ENCODE measurements around the gene TBPL1. TPM values are rescaled to one million over a fixed set of nuclear protein-coding genes. Genes with fewer than 3 reads are reported as not detected.

Gene TBPL1
- total and polyA plus RNA-seq, 9 of the 15 experiments (the other 6 are each of a cell fraction or from before 2014, with no cell fraction given), result 78.1 to 152 (median 107) TPM

- CTCF ChIA-PET (ENCODE audit: low intra/inter-chr PET ratio), result no interaction called here
- peaks cover 99% of the 10 kb centered on the region for H3K79me2 ChIP-seq (ENCODE audit: control insufficient read depth, insufficient read depth, low read length)
- H3K4me2 ChIP-seq (ENCODE audit: insufficient read depth, low read length), result peak overlapping the region; percentile 67
- FAIRE-seq (no peak), DNase-seq (ENCODE audit: extremely low read depth in 1 of 4, low spot score in 3 of 4) (no peak), ATAC-seq (no peak)
- no peak overlapping the region for H2AFZ ChIP-seq (ENCODE audit: low read depth, low read length)
- H3K27me3 ChIP-seq (ENCODE audit: control insufficient read depth in 2 of 2, insufficient read depth in 2 of 2, low read length in 2 of 2), result no peaks in the 10 kb centered on the region
- no peaks in the 10 kb centered on the region for H3K9me3 ChIP-seq (replicated peaks; ENCODE audit: control insufficient read depth, insufficient read depth, low read depth, low read length)
- POLR2A ChIA-PET, result interaction anchor here (0.9 to 1.9 kb wide), 7 partner anchors 8 to 1144 kb away, joined by 3 to 11 read pairs (median 5); partner anchors contain the start of gene RPS12
- H3K4me3 ChIP-seq, result no peak overlapping the region
- peaks cover 20 to 50% of the 10 kb centered on the region in 2 experiments for H3K4me1 ChIP-seq (replicated peaks in 1 of 2; ENCODE audit: control insufficient read depth in 2 of 2, insufficient read depth in 2 of 2, low read length in 2 of 2)
- H4K20me1 ChIP-seq (replicated peaks; ENCODE audit: control insufficient read depth, insufficient read depth, low read length), result no peaks in the 10 kb centered on the region
- intact Hi-C loops (cut with micrococcal nuclease) (loop anchor here (1.0 to 10.0 kb wide), 3 partner anchors 15 to 1226 kb away; partner anchors contain the start of gene MYB), in situ Hi-C loops (cut with MboI) (no loop called here)
- BruUV-seq (replicated peaks), result no TSS peak
- 45% methylated on average over 3 of the region's 3 CpGs for WGBS (ENCODE audit: insufficient coverage, low coverage, missing lambda C conversion rate)
- no peaks in the 10 kb centered on the region for H3K9me1 ChIP-seq (ENCODE audit: control insufficient read depth, insufficient read depth, low read length)
- H3K36me3 ChIP-seq (ENCODE audit: control insufficient read depth, insufficient read depth, low read length), result peaks cover 32% of the 10 kb centered on the region
- peak overlapping the region; percentile 73 to 75; a peak in 3 of 4 replicates for H3K9ac ChIP-seq (ENCODE audit: insufficient read depth in 1 of 2, low read depth in 2 of 2, low read length in 2 of 2)
- peak overlapping the region; percentile 87 for H3K27ac ChIP-seq (ENCODE audit: extremely low read depth, low read depth, low read length)
- TF ChIP-seq GTF2B (IDR thresholded peaks at IDR 0.05; ENCODE audit: extremely low read depth, insufficient read length) (no peak), BCOR (IDR thresholded peaks at IDR 0.05) (no peak), ZNF79 (CRISPR knock-in tag; IDR thresholded peaks at IDR 0.05; ENCODE audit: low read depth) (no peak), SP1 (CRISPR knock-in tag; IDR thresholded peaks at IDR 0.05) (no peak), CXXC5 (CRISPR knock-in tag; IDR thresholded peaks at IDR 0.05) (no peak), CREB3 (tag; conservative IDR thresholded peaks at IDR 0.05; ENCODE audit: low read depth) (no peak), CBFB (CRISPR knock-in tag; IDR thresholded peaks at IDR 0.05) (no peak), TOE1 (IDR thresholded peaks at IDR 0.05; ENCODE audit: borderline replicate concordance) (no peak), TOE1 (CRISPR knock-in tag; IDR thresholded peaks at IDR 0.05; ENCODE audit: borderline replicate concordance, low read depth) (no peak), NUFIP1 (IDR thresholded peaks at IDR 0.05; ENCODE audit: partially characterized antibody) (no peak), ZNF263 (CRISPR knock-in tag; IDR thresholded peaks at IDR 0.05; ENCODE audit: borderline replicate concordance) (no peak), ZNF449 (CRISPR knock-in tag; IDR thresholded peaks at IDR 0.05) (no peak), ZNF174 (CRISPR knock-in tag; IDR thresholded peaks at IDR 0.05) (no peak), ZNF280A (IDR thresholded peaks at IDR 0.05; ENCODE audit: low read depth, partially characterized antibody) (no peak), EZH2 (IDR thresholded peaks at IDR 0.05; ENCODE audit: borderline replicate concordance, low read depth, low read length) (no peak)
These were observed 5.8 kb downstream of the TBPL1 start for GRCh38 chr6:133958791-133959190.

Measured in K562 (cell line).